ENCODE results near the gene PHLPP1.

The PHLPP1 gene

GRCh38 chr18:62990653-62991052 is 275.3 kb downstream of the PHLPP1 start:
- TF ChIP-seq CEBPB (IDR thresholded peaks at IDR 0.05) (no peak), TCF12 (IDR thresholded peaks at IDR 0.05; ENCODE audit: low read depth) (no peak), FOXM1 (IDR thresholded peaks at IDR 0.05; ENCODE audit: borderline replicate concordance, low read depth) (no peak), EGR1 (IDR thresholded peaks at IDR 0.05) (no peak), YY1 (IDR thresholded peaks at IDR 0.05; ENCODE audit: low read depth) (no peak), NFIC (IDR thresholded peaks at IDR 0.05) (no peak), MAX (IDR thresholded peaks at IDR 0.05) (no peak), USF1 (IDR thresholded peaks at IDR 0.05) (no peak)

- TF ChIP-seq RAD21 (IDR thresholded peaks at IDR 0.05; ENCODE audit: low read depth): no peak
- no peak for TF ChIP-seq EGR1 (IDR thresholded peaks at IDR 0.05)
- TF ChIP-seq NFIC (IDR thresholded peaks at IDR 0.05): no peak
- TF ChIP-seq TAF1 (IDR thresholded peaks at IDR 0.05; ENCODE audit: low read depth): no peak
- no peak for TF ChIP-seq YY1 (IDR thresholded peaks at IDR 0.05; ENCODE audit: low read depth)
- TF ChIP-seq EP300 (IDR thresholded peaks at IDR 0.05; ENCODE audit: borderline replicate concordance): no peak
- no peak for TF ChIP-seq TCF12 (IDR thresholded peaks at IDR 0.05; ENCODE audit: low read depth)
- no peak for TF ChIP-seq TEAD4 (IDR thresholded peaks at IDR 0.05)
- no peak for TF ChIP-seq CREB1 (IDR thresholded peaks at IDR 0.05; ENCODE audit: low read depth)
- TF ChIP-seq MAX (IDR thresholded peaks at IDR 0.05): no peak
- TF ChIP-seq ZBTB7A (IDR thresholded peaks at IDR 0.05; ENCODE audit: low read depth): no peak
- TF ChIP-seq USF1 (IDR thresholded peaks at IDR 0.05): no peak
- TF ChIP-seq REST (IDR thresholded peaks at IDR 0.05; ENCODE audit: low read depth): no peak
- no peak for TF ChIP-seq CEBPB (IDR thresholded peaks at IDR 0.05)
- no peak for TF ChIP-seq FOXM1 (IDR thresholded peaks at IDR 0.05; ENCODE audit: borderline replicate concordance, low read depth)
Observed at GRCh38 chr18:62991389-62991788, 276.0 kb downstream of the PHLPP1 start.

- TF ChIP-seq FOXM1 (IDR thresholded peaks at IDR 0.05; ENCODE audit: borderline replicate concordance, low read depth) (no peak), NFIC (IDR thresholded peaks at IDR 0.05) (no peak), CEBPB (IDR thresholded peaks at IDR 0.05) (no peak), MAX (IDR thresholded peaks at IDR 0.05) (no peak), USF1 (IDR thresholded peaks at IDR 0.05) (no peak), ZBTB7A (IDR thresholded peaks at IDR 0.05; ENCODE audit: low read depth) (no peak), CREB1 (IDR thresholded peaks at IDR 0.05; ENCODE audit: low read depth) (no peak), EGR1 (IDR thresholded peaks at IDR 0.05) (no peak), EP300 (IDR thresholded peaks at IDR 0.05; ENCODE audit: borderline replicate concordance) (no peak), REST (IDR thresholded peaks at IDR 0.05; ENCODE audit: low read depth) (no peak), TEAD4 (IDR thresholded peaks at IDR 0.05) (no peak), TCF12 (IDR thresholded peaks at IDR 0.05; ENCODE audit: low read depth) (no peak), YY1 (IDR thresholded peaks at IDR 0.05; ENCODE audit: low read depth) (no peak), RAD21 (IDR thresholded peaks at IDR 0.05; ENCODE audit: low read depth) (no peak), TAF1 (IDR thresholded peaks at IDR 0.05; ENCODE audit: low read depth) (no peak)
Observed at GRCh38 chr18:62991959-62992358, 276.6 kb downstream of the PHLPP1 start.

GRCh38 chr18:62992877-62993365 is 277.6 kb downstream of the PHLPP1 start:
- TF ChIP-seq TEAD4 (IDR thresholded peaks at IDR 0.05): no peak
- no peak for TF ChIP-seq USF1 (IDR thresholded peaks at IDR 0.05)
- TF ChIP-seq FOXM1 (IDR thresholded peaks at IDR 0.05; ENCODE audit: borderline replicate concordance, low read depth): no peak
- no peak for TF ChIP-seq MAX (IDR thresholded peaks at IDR 0.05)
- no peak for TF ChIP-seq TAF1 (IDR thresholded peaks at IDR 0.05; ENCODE audit: low read depth)
- no peak for TF ChIP-seq NFIC (IDR thresholded peaks at IDR 0.05)
- no peak for TF ChIP-seq TCF12 (IDR thresholded peaks at IDR 0.05; ENCODE audit: low read depth)
- no peak for TF ChIP-seq ZBTB7A (IDR thresholded peaks at IDR 0.05; ENCODE audit: low read depth)
- no peak for TF ChIP-seq CEBPB (IDR thresholded peaks at IDR 0.05)
- TF ChIP-seq RAD21 (IDR thresholded peaks at IDR 0.05; ENCODE audit: low read depth): no peak
- TF ChIP-seq EP300 (IDR thresholded peaks at IDR 0.05; ENCODE audit: borderline replicate concordance): no peak
- no peak for TF ChIP-seq CREB1 (IDR thresholded peaks at IDR 0.05; ENCODE audit: low read depth)
- no peak for TF ChIP-seq EGR1 (IDR thresholded peaks at IDR 0.05)
- TF ChIP-seq REST (IDR thresholded peaks at IDR 0.05; ENCODE audit: low read depth): no peak
- no peak for TF ChIP-seq YY1 (IDR thresholded peaks at IDR 0.05; ENCODE audit: low read depth)
